Hematopoietic multipotent progenitor cell treated with erythropoietin and hydrocortisone succinate and interleukin-3 and kit ligand, for 17 days (in vitro differentiated cells): ENCODE results near the gene RPRD1B.

Source experiments
- DNase-seq: peaks from one replicate; pipeline ENCODE4 v3.0.0-alpha.2; 2015; ENCODE audit warnings: low spot score

The RPRD1B gene

DNA sequence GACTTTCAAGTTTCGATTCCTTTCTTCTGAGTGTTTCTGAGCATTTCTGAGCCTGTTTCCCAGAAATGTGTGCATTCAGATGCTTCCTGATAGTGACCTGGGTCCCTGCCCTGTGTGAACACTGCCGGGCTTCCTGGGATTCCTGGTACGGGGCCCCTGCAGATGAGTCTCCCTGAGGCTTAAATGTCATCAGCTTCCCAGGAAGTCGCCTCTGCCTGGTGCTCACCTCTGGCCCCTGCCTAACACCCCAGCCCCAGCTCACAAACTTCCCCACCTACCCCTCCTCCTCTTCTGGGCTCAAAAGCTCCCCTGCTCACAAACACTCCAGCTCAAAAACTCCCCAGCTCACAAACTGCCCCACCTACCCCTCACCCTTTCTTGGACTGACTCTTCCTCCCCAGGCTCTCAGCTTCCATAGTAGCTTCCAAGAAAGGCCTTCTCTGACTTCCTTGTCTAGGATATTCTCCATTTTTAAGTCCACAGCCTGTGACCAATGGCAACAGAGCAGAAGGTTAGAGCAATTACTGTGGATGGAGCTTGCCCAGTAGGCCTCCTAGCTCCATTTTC, 89.6 kb downstream of the RPRD1B start:
- DNase-seq = no peak

DNA sequence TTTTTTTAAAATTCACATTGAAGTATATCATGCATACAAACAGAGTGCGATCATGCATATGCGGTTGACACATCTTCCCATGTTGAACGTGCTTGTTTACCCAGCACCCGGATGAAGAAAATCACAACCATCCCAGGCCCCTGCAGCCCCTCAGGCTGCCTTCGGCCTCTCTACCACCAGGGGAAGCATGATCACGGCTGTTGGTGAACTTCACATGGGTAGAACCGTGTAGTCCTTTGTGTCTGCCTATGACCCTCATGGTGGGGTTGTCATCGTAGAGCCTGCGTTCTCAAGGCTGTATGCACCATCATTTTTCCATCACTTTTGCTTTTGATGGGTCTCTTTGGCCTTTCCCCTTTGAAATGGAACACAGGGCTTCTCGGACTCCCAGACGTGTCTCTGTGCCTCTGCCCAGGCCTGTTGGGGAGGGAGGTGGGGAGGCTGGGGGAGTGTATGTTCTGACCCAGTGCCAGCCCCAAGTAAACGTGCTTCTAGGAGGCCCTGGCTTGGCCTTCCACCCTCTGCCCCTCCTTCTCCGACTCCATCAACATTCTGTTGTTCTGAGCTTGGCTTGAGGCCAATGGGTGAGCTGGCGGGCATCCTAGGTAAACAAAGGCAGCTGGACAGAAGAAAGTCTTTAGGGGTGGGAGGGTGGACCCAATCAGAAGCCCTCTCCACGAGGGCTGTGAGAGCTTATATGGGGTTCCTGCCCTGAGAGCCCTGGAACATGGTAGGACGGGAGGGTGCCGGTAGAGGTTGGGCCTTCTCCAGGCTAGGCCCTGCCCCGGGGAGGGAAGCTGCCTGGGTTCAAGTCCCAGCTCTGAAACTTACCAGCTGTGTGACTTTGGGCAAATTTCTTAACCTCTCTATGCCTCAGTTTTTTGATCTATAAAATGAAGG, 91.9 kb downstream of the RPRD1B start:
- DNase-seq = no peak

DNA sequence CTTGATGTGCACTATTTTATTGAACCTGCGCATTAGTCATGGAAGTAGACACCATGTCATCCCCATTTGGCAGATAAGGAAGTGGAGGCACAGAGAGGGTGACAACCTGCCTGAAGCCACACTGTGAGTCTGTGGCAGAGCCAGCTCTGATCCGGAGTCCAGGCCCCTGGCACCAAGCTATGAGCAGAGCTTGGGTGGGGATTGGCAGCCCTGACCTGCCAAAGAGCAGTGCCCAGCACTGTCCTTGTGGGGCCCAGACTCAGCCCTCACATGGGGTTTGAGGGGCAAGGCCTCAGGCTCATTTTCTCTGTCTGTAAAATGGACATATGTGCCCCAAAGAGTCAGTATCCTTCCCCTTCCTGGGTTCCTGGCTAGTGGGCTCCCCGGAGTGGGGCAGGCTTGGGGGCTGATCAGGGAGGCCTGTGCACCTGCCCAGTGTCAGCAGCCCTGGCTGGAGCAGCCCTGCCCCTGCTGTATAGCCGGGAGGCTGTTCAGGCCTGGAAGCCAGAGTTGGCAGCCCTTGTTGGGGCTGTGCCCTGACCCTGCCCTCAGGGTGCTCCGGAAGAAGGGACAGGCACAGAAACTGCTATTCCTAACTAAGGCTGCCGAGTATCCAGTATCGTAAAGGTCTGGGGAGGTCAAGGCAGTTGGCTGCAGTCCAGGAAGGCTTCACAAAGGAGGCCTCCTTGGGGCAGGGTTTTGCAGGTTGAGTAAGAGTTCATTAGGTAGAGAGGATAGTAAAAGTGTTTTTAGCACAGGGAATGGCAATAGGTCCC, 92.8 kb downstream of the RPRD1B start:
- no peak for DNase-seq

DNA sequence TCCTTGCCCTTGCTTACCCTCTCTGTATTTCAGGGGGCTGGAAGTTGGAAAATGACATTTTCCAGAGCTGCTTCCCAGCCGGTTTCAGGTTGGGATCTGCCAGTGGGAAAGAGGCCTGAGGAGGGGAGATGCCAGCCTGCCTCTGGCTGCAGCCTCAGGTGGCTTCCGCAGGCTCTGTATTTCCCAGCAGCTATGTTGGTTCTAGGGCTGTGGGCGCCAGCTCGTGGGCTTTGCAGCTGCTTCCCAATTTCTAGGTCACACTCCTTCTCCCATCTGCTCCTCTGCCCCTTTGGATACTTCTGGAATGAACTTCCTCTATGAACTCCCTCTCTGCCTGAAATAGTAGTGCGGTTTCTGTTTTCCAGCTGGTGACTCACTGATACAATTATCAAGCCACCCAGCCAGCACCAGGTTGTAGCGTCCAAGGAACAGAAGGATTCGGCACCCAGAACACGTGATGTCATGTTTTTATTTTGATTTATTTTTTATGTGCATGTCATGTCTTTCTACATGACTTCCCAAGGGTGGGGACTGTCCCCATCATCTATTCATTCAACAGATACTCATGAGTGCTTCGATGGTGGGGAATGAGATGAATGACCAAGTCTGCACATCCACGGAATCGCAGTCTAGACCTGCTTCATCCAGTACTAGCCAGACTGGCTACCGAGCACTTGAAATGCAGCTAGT, 93.5 kb downstream of the RPRD1B start:
- peak; percentile 29 for DNase-seq

DNA sequence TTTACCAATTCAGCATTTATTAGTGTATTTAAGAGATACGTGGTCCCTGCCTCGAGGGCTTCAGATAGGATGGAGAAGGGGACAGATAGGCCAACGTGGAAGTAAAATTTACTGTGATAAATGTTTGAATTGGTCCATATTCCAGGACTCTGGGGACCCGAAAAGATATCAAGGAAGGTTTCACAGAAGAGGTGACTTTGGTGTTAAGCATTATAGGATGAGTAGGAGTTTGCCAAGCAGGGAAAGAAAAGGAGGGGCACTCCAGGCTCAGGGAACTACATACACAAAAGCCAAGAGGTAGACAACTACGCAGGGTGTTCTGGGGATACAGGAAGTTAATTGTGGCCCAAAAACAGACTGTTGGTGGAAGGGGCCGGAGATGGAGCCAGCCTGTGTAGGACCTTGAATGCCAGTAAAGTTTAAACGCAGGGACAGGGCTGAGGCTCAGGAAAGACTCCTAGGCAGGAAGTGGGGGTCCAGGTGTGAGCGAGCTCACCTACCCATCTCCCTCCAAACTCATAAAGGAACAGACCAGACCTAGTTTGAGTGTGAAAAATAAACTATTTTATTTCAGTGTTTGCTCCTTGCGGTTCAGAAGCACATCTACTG, 94.5 kb downstream of the RPRD1B start:
- DNase-seq = no peak

DNA sequence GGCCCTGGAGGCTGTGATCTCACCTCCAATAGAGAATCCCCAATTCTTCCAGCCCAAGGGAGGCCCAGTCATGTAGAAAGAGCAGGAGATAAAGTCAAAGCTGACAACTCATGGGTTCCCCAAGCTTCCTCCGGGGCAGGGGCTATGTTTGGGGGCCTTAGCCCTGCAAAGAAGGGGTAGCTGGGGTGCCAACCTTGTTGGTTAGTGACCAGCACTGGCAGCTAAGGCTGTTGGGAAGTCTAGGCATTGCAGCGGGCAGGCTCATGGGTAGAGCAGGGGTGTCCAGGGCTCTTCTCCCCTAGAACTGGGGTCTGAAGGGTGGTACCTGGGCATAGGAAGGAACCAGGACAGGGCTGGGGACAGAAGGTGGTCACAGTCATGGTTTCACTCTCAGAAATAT, 95.1 kb downstream of the RPRD1B start:
- no peak for DNase-seq

DNA sequence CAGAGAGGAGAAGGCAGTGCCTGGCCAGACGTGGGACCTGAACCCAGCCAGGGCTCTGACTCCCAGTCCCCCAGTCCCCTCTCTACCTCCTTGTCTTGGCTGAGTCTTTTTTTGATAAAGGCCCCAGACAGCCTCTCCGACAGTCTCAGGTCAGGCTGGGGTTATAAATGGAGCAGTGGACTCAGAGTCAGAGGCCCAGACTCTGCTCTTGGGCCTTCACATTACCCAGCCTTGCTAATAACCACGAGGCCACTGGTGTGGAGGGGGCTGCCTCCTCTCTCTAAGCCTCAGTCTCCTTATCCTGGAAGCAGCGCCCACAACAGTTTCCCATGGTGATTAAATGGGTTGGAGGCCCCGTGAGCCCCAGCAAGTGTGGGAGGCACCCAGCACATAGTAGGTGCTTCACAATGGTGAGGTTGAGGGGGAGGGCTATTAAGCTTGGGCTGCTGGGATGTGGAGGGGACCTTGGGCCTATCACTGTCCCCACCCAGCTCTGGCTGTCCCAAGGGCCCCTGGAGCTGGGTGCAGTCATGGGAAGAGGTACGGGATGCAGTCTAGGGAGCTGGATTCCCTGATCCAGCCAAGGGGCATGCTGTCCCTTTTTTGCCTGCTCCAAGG, 95.8 kb downstream of the RPRD1B start:
- DNase-seq = no peak

DNA sequence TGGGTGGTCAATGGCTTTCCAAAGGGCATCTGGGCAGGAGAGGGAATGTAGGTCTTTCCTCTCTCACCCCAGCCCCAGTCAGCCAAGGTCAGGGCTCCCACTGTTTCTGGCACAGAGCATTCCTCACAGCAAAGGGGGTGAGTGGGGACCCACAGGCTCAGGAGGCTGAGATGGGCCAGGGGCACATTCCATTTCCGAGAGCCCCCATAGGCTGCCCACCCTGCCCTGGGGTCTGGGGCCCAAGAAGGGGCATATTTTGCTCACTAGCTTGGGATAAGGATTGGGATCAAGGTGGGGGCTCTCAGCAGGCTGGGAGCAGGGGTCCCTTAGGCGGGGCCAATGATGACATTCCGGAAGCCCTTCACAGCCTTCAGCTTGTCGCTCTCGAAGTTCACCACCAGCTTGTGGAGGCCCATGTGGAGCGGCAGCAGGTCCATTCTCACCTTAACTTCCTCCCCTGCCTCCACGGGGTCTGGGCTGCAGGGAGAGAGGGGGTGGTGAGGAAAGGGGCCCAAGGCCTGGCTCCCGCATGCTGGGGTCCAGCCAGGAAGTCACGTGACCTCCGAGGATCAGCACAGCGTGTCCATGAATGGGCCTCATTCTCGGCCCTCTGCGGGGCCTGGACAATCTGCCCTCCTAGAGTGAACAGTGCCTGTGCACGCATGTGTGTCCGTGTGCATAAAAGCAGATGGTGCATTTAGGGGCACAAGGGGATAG, 96.5 kb downstream of the RPRD1B start:
- no peak for DNase-seq

DNA sequence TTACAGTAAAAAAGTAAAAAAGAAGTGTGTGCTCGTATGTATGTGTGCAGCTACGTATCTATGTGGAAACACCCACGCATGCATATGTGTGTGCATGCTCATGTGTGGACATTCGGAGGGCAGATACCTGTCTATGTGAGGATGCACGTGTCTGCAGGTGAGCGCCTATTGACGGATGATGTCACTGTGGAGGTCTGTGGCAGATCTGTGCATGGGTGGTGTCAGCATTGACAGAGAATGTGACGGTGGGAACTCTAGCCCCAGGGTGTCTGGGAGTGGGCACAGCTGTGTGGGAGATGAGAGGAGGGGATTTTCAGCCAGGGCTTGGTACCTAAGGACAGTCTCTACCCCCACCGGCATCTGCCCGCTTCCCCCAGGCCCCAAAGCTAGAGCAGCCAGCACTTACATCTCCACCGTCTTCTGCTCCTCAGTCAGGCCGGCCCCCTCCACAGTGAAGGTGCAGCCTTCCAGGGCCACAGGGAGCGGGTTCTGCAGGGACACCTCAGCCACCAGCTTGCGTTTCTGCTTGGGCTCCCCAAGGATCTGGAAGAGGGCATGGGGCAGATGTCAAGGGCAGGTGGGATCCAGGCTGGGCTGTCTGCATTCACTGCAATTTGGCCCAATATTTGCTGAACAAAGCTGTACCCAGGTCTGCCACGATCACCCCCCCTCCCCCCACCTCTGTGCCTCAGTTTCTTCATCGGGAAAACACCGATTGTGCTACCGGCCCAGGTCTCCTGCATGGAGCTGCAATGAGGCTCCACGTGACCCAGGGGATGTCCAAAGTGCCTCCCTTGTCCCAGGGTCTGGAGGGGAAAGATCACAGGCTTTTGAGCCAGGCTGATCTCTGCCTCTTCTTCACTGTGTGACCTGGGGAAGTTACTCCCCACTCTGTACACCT, 97.4 kb downstream of the RPRD1B start:
- no peak for DNase-seq

DNA sequence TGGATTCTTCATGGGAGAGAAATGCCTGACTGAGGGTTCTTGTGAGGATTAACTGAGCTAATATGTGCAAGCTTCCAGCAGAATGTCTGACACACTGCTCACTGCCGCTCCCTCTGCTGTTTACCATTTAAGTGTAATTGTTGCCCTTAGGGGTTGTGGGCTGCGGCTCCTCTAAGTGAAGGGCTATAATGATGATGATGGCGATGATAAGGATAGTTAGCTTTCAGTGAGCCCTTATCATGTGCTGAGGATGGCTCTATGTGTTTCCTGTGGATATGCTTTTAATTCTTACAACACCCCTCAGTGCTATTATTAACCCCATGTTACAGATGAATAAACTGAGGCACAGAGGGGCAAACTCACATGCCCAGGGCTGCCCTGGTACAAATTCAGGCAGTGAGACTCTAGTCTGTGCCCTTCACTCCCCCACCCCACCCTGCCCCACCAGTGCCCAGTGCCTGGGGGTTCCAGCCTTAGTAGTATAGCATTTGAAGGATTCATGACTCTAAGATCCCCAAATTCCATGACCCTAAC, 98.1 kb downstream of the RPRD1B start:
- DNase-seq = no peak

DNA sequence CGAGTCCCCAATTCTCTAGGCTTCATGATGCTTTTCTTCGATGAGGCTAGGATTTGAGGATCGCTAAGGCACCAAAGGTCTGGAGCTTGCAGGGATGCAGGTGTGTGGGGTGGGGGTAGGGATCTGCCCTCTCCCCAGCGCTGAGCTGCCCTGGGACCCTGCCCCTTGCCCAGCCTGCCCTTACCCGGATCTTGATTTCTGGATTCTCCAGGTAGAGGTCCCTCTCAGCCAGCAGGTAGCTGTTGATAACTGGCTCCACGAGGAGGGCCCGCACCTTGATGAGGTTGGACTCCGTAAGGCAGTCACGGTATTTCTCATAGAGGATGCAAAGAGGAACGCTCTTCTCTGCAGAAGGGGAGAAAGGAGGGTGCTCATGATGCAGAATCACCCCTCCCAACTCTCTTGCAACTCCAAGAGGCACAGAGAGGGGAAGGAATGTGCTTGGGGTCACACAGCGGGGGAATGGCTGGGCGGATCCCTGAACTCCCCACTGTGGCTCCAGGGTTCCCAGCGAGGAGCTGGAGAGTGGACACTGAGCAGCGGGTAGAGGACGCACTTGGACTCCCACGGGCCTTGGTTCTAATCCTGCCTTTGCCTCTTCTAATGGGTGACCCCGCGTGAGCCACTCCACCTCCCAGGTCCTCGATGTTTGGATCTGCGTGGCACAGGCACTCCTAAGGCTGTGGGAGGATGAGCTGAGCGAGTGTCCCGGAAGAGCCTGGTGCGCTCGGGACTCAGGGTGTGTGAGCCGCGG, 98.8 kb downstream of the RPRD1B start:
- no peak for DNase-seq

DNA sequence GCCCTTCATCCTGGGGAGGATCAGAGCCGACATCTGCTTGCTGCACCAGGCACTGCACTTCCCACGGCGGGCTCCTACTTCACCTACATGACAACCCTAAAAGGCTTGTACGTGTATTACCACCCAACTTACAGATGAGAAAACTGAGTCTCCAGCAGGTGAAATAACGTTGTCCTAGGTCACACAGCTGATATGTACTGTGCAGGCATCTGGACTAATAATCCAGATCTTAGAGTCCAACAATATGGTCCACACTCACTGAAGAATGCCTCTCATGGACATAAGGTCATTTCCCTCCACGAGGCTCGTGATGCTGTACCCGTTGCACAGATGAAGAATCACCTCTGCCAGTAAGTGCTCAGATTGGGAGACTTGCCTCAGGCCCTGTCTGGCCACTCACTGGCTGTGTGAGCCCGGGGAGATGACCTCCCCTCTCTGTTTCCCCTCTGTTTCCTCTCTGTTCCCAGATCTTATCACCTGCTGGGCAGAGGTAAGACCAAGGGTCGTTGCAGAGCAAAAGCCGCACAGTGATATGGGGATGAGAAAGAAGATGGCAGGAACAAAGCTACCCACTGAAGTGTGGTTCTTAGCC, 99.5 kb downstream of the RPRD1B start:
- no peak for DNase-seq

DNA sequence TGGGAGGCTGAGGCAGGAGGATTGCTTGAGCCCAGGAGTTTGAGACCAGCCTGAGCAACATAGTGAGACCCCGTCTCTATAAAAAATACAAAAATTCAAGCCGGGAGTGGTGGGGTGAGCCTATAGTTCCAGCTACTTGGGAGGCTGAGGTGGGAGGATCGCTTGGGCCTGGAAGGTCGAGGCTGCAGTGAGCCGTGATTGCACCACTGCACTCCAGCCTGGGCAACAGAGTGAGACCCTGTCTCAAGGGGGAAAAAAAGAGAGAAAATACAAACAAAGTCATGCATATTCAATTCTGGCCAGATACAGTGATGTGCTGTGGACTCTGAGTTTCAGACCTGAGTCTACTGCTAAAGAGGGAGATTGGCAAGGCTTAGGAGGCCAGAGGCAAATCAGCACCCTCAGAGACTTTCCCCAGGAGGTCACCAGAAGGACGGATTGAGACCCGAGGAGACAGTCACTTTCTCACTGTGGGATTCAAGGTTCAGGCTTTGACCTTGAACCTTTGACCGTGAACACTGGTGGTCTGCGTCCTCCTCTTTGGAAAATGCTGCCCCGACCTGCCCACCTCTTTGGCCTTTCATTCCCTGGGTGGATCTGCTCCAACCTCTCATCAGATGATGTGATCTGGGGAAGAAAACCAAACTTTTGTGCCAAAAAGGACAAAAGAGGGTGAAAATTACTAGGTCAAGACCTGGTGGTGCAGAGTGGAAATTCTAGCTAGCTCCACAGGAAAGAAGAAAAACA, 100.3 kb downstream of the RPRD1B start:
- DNase-seq = no peak

DNA sequence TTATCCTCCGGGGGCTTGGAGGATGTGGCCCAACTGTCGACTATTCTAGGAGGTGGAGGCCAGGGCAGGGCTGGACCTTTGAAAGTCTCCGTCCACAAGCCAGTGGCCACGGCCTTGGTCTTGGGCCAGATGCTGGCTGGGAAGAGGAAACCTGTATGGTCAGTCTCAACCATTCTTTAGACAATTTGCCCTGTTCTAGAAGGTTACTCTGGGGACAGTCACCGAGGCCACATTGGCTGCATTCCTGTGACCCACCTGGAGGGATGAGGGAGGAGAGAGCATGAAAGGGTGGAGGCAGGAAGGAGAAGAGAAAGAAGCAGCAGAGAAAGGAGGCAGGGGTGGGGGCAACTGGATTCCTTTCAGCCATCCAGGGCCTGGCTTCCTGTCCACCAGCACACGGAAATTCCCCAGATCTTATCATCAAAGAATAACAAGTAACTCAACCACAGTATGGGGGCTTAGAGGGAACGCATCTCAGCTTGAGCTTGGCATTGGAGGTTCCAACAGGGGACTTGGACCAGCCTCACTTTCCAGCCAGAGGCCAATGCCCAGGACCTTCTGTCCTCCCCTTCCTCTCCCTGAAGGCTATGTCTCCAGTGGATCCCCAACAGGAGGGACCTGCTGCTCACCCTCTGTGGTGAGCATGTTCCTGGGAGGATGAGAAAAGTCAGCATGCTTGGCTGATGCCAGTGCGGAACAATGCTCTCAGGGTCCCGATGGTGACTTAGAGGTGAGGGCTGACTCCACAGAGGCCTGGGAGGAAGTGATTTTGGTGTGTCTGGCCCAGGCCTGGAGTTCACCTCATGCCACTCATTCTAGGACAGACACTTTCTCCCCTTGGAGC, 101.1 kb downstream of the RPRD1B start:
- no peak for DNase-seq

DNA sequence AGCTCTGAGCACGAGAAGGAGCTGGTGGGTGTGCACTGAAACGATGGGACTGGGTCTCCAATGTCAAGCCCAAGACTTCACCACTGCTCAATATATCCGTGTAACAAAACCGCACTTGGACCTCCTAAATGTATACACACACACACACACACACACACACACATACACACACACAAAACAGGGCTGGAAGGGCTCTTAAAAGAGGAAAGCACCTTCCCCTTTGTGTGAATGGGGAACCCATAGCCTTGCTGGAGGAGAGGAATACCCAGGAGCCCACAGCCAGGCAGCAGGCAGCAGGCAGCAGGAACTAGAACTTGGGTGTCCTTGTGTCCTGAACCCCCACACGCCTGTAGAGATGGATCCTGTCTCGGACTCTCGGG, 101.7 kb downstream of the RPRD1B start:
- no peak for DNase-seq

DNA sequence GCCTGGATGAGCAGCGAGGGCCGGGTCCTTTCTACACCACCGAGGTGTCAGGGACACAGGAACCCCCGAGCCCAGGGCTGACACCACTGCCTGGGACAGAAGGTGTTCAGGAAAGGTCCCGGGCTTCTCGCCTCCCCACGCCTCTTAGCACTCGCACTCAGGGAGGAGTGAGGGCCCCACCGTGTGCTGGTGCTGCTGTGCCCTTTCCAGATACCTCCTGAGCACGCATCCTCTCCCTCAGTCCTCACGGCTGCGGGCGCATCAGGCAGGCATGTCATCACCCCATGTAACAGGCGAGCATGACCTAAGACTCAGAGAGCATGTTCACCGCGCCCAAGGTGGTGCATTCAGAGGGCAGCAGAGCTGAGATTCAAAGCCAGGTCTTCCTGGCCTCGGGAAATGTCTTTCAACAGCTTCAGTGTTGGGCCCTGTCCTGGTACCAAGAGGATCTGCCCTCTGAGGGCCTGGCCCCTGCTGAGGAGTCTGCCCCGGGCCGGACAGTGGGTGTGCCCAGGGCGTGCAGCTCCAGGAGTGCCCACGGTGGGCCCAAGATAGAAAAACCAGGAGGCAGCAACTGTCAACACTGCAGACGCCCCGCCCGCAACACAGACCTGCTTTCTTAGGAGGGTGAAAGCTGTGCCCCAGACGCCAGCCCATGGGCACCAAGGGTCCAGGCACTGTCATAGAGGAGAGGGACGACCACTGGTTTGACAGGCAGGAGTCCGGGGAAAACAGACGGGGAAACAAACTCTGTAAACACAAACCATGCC, 102.3 kb downstream of the RPRD1B start:
- no peak for DNase-seq
